MCF 10A (cell line): ENCODE results near the gene CLEC11A. TPM values are rescaled to one million over a fixed set of nuclear protein-coding genes. Genes with fewer than 3 reads are reported as not detected.

Source experiments
- BruUV-seq: library from RNA; stranded (reverse); fragments of 400-500 nt; replicated peaks from 2 replicates; lab custom pipeline; 2021; lab: Mats Ljungman, UMichigan
- CTCF ChIA-PET: fragments of 300-600 bp; sonication (Branson Sonifier 250); formaldehyde crosslinking; extraction: SDS; loops from one replicate; lab custom pipeline; 2021; ENCODE audit warnings: antibody characterized with exemption, inconsistent platforms; lab: Yijun Ruan, JAX
- POLR2A ChIA-PET: fragments of 300-600, 350-650 bp; sonication (Branson Sonifier 250); formaldehyde crosslinking; extraction: SDS; loops from one replicate; lab custom pipeline; 2020; ENCODE audit warnings: antibody characterized with exemption, inconsistent platforms; lab: Yijun Ruan, JAX
- DNase-seq: peaks from one replicate; pipeline ENCODE4 v3.0.0-alpha.2; 2018; ENCODE audit not compliant: unreplicated experiment
- H3K27ac Mint-ChIP-seq: one replicate; pipeline ENCODE4 v1.8.0; 2022; ENCODE audit warnings: mild to moderate bottlenecking, low read depth, mixed read lengths; ENCODE audit not compliant: unreplicated experiment
- H3K27me3 Mint-ChIP-seq: one replicate; pipeline ENCODE4 v1.8.0; 2022; ENCODE audit warnings: mixed read lengths; ENCODE audit not compliant: insufficient read depth, unreplicated experiment
- H3K36me3 Mint-ChIP-seq: one replicate; pipeline ENCODE4 v1.8.0; 2022; ENCODE audit warnings: mild to moderate bottlenecking, moderate library complexity, mixed read lengths; ENCODE audit not compliant: insufficient read depth, unreplicated experiment
- H3K4me1 Mint-ChIP-seq: one replicate; pipeline ENCODE4 v1.8.0; 2022; ENCODE audit warnings: mixed read lengths; ENCODE audit not compliant: insufficient read depth, unreplicated experiment
- H3K4me3 Mint-ChIP-seq: one replicate; pipeline ENCODE4 v1.8.0; 2022; ENCODE audit warnings: mild to moderate bottlenecking, moderate library complexity, mixed read lengths; ENCODE audit not compliant: unreplicated experiment
- H3K9me3 Mint-ChIP-seq: one replicate; pipeline ENCODE4 v1.8.0; 2022; ENCODE audit warnings: mixed read lengths; ENCODE audit not compliant: unreplicated experiment
- intact Hi-C: fragments of 100-400 bp; cut with micrococcal nuclease; formaldehyde crosslinking; loops from 2 replicates; pipeline ENCODE4 v1.14.1; 2022
- total RNA-seq: library from RNA; stranded (reverse); gene quantifications from 2 replicates; pipeline ENCODE4 v1.2.3, GENCODE V29; 2022
- TF ChIP-seq, protein P1 (sequence below): fragments of 200-600 bp; IDR thresholded peaks from one replicate; pipeline ENCODE4 v1.8.0; 2022; ENCODE audit warnings: antibody characterized with exemption, mild to moderate bottlenecking; ENCODE audit not compliant: unreplicated experiment

Gene CLEC11A
- total RNA-seq, 1 experiment from 2014 or later = 2.4 TPM

DNA sequence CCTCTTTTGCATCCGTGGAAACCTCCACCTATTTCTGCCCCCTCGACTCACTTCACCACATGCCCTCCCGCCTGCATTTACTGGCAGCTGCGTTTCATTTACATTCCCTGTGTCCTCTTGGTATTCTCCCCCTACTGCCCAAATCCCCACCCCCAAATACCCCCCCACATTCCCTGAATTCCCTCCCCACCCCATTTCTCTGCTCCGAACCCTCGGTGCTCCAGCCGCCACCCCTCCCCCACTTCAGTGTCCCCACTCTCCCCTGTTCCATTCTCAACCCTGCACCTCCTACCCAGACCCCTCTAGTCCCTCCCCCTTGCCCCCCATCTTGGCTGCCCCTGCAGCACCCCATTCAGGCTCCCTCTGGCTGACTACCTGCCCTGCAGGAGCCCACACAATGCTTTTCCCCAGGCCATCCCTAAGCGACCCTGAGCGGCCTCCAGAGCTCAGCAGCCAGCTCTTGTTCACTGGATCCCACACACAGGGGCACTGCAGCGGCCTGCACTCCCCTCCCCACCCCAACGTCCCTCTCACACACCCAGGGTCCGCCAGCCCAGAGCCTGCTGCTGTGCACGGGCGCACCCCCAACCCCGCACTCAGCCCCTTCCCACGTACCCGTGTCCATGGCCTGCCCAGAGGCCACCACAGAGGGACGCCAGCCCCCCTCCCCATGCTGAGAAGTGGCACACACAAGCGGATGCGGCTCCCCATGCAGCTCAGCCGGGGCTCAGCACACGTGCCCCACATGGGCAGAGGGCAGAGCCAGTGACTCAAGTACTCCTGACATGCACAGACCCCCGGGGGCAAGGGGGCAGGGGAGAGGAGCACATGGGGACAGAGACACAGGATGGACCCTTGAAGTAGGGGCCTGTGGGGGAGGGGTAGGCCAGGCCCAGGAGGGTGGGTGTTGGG is 29.8 kb upstream of the CLEC11A start:
- H3K27me3 Mint-ChIP-seq = peaks cover 35% of the 10 kb centered on the region
- POLR2A ChIA-PET = no interaction called here
- CTCF ChIA-PET = interaction anchor here (0.6 kb wide), 1 partner anchor 36 kb away, joined by 3 read pairs; no protein-coding TSS in a partner anchor

DNA sequence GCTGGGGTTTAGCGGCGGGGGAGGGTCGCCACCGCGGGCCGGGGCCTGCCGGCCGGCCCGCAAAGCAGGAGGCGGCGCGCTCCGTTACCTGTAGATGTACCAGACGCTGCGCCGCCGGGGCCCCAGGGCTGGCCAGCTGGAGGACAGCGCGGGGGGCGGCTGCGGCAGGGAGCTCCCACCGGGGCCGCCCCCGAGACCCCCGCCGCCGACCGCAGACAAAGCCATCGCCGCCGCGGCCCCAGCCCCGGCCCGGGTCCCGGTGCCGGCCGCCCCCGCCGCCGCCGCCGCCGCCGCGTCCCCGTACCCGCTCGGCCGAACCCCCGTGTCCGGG is 28.4 kb upstream of the CLEC11A start:
- Mint-ChIP-seq H3K27ac (no peak overlapping the region), H3K9me3 (peaks cover 8% of the 10 kb centered on the region), H3K4me3 (no peak overlapping the region), H3K27me3 (peaks cover 49% of the 10 kb centered on the region), H3K36me3 (no peaks in the 10 kb centered on the region), H3K4me1 (peaks cover 5% of the 10 kb centered on the region)
- no TSS peak for BruUV-seq
- POLR2A ChIA-PET = no interaction called here
- intact Hi-C loops = no loop called here
- DNase-seq = no peak
- TF ChIP-seq, protein P1, sequence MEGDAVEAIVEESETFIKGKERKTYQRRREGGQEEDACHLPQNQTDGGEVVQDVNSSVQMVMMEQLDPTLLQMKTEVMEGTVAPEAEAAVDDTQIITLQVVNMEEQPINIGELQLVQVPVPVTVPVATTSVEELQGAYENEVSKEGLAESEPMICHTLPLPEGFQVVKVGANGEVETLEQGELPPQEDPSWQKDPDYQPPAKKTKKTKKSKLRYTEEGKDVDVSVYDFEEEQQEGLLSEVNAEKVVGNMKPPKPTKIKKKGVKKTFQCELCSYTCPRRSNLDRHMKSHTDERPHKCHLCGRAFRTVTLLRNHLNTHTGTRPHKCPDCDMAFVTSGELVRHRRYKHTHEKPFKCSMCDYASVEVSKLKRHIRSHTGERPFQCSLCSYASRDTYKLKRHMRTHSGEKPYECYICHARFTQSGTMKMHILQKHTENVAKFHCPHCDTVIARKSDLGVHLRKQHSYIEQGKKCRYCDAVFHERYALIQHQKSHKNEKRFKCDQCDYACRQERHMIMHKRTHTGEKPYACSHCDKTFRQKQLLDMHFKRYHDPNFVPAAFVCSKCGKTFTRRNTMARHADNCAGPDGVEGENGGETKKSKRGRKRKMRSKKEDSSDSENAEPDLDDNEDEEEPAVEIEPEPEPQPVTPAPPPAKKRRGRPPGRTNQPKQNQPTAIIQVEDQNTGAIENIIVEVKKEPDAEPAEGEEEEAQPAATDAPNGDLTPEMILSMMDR = no peak
- CTCF ChIA-PET = no interaction called here

More for the DNA sequence above, 29.8 kb upstream of the CLEC11A start:
- TF ChIP-seq, protein P1 = no peak
- BruUV-seq = no TSS peak
- intact Hi-C loops = no loop called here
- H3K27ac Mint-ChIP-seq = no peak overlapping the region
- no peak overlapping the region for H3K4me3 Mint-ChIP-seq
- no peaks in the 10 kb centered on the region for H3K36me3 Mint-ChIP-seq
- peaks cover 5% of the 10 kb centered on the region for H3K4me1 Mint-ChIP-seq
- DNase-seq = no peak
- no peaks in the 10 kb centered on the region for H3K9me3 Mint-ChIP-seq

DNA sequence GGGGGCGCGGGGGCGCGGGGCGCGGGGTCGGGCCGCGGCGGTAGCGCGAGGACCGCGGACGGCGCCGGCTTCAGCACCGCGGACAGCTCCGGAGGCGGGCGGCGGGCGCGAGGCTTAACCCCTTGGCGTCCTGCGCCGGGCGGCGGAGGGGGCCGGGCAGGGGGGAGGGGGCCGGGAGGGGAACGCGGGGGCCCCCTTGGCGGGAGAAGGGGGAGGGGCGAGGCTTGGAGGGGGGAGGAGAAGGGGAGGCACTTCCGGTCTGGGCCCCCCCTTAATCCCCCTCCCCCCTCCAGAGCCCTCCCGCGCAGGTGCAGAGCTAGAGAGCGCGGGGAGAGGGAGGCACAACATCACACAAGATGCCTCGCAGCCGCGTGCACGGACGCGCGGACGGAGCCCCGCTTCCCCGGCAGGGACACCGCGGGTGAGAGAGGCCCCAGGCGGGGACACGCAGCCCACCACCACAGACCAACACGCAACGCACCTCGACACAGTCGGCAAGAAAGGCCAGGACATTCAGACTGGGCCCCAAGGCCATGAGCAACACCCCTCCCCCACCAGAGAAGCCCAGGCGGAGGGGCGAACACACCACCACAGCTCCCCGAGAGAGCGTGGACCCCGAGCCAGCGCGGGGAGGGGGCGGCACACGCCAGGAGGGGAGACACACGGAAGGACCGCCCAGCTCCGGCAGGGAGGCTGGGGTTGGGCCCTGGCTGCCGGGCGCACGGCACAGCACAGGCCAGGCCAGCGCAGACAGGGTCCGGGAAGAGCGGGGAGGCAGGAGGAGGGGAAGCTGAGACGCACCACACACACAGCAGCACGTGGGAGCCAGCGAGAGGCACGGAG is 27.7 kb upstream of the CLEC11A start:
- POLR2A ChIA-PET = no interaction called here
- H3K36me3 Mint-ChIP-seq = no peaks in the 10 kb centered on the region
- CTCF ChIA-PET = no interaction called here

More for the DNA sequence above, 27.7 kb upstream of the CLEC11A start:
- Mint-ChIP-seq H3K9me3 (peaks cover 8% of the 10 kb centered on the region), H3K4me1 (peaks cover 5% of the 10 kb centered on the region), H3K27me3 (peaks cover 52% of the 10 kb centered on the region), H3K4me3 (no peak overlapping the region), H3K27ac (no peak overlapping the region)
- DNase-seq = no peak
- intact Hi-C loops = no loop called here
- no TSS peak for BruUV-seq
- TF ChIP-seq, protein P1 = no peak
